HG03520 (cell line): ENCODE results near the gene GUCA2B.

Experiments
- ATAC-seq: cut with Tn5 transposase; IDR thresholded peaks from one replicate; pipeline ENCODE4 v1.9.1; 2021; ENCODE audit warnings: mild to moderate bottlenecking, moderate library complexity; ENCODE audit not compliant: unreplicated experiment

GUCA2B gene

GRCh38 chr1:42165511-42166210 lies 12.5 kb downstream of the GUCA2B start:
- no peak for ATAC-seq

GRCh38 chr1:42167611-42168390 lies 14.6 kb downstream of the GUCA2B start:
- ATAC-seq = no peak

- no peak for ATAC-seq
Observed at GRCh38 chr1:42168391-42168670, 15.1 kb downstream of the GUCA2B start.

- no peak for ATAC-seq
Observed at GRCh38 chr1:42168763-42169162, 15.6 kb downstream of the GUCA2B start.

GRCh38 chr1:42170779-42171621 lies 17.8 kb downstream of the GUCA2B start:
- no peak for ATAC-seq

GRCh38 chr1:42171679-42172266 lies 18.6 kb downstream of the GUCA2B start:
- no peak for ATAC-seq

GRCh38 chr1:42172381-42173133 lies 19.3 kb downstream of the GUCA2B start:
- ATAC-seq = no peak

GRCh38 chr1:42173155-42173933 lies 20.1 kb downstream of the GUCA2B start:
- ATAC-seq = no peak

GRCh38 chr1:42173961-42174735 lies 20.9 kb downstream of the GUCA2B start:
- ATAC-seq = no peak

- ATAC-seq = no peak
Observed at GRCh38 chr1:42175314-42176054, 22.3 kb downstream of the GUCA2B start.

- no peak for ATAC-seq
Observed at GRCh38 chr1:42176902-42177519, 23.8 kb downstream of the GUCA2B start.

- no peak for ATAC-seq
Observed at GRCh38 chr1:42177541-42177981, 24.4 kb downstream of the GUCA2B start.

- ATAC-seq = no peak
Observed at GRCh38 chr1:42178249-42178648, 25.0 kb downstream of the GUCA2B start.

- ATAC-seq = no peak
Observed at GRCh38 chr1:42179275-42179674, 26.1 kb downstream of the GUCA2B start.

GRCh38 chr1:42179900-42180329 lies 26.7 kb downstream of the GUCA2B start:
- ATAC-seq = no peak

- ATAC-seq = no peak
Observed at GRCh38 chr1:42181687-42182086, 28.5 kb downstream of the GUCA2B start.

- ATAC-seq = no peak
Observed at GRCh38 chr1:42183210-42183956, 30.2 kb downstream of the GUCA2B start.
